GM18526 (cell line): ENCODE results near the gene HARBI1.

ENCODE experiments used
- POLR2A ChIP-seq: IDR thresholded peaks from 3 replicates; pipeline ENCODE4 v1.6.1; 2011; ENCODE audit not compliant: insufficient read length; ENCODE audit errors: extremely low read depth

The HARBI1 gene

DNA sequence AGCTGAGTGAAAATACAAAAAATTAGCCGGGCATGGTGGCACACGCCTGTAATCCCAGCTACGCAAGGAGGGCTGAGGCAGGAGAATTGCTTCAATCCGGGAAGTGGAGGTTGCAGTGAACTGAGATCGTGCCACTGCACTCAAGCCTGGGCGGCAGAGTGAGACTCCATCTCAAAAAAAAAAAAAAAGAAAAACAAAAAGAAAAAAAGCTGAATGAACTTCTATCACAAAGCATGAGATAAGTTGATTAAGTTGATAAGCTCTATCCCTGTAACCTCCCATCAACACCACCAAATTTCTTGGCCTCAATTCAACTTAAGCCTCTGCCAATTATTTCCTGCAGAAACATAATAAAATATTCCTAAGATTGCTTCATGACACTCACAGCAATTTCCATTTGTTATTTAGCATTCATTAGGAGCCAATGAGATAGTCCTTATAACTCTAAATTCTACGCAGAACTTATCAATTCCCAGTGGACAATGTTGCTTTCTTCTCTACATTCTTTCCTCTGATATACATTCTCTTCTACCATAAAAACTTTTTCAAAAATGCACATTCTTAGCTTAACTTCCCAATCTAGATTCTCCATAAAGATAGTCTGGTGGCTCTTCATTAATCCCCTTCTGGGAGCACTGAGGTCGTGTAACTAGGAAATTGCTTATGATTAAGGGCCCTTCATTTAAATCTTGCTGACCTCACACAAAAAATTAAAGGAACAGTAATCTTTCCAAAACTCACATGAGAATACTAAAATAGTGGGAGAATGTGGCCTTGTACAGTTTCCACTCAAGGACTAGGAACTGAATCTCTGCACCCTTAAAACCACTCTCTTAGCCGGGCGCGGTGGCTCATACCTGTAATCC is 26.1 kb downstream of the HARBI1 start:
- TF ChIP-seq POLR2A, result no peak

DNA sequence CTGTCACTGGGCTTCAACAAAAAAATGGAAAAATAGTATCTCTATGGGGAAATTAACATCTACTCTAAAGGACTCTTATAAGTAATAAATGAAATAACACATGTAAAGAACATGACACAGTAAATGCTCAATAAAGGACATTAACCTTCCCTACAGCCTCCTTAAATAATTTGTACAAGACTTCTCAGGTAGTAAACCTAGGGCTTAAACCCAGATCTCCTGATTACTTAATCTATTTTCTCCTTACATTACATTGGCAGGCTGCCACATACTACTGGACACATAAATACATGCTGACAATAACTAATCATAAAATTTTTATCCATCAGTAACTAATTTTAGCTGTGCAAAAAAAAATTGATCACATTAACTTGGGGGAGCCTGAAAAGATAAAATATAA is 28.1 kb downstream of the HARBI1 start:
- TF ChIP-seq POLR2A, result no peak

- no peak for TF ChIP-seq POLR2A
Observed at GRCh38 chr11:46588131-46588530, 28.9 kb downstream of the HARBI1 start.

- no peak for TF ChIP-seq POLR2A
Observed at GRCh38 chr11:46582588-46582987, 34.4 kb downstream of the HARBI1 start.

GRCh38 chr11:46577058-46577457 is 40.0 kb downstream of the HARBI1 start:
- no peak for TF ChIP-seq POLR2A

DNA sequence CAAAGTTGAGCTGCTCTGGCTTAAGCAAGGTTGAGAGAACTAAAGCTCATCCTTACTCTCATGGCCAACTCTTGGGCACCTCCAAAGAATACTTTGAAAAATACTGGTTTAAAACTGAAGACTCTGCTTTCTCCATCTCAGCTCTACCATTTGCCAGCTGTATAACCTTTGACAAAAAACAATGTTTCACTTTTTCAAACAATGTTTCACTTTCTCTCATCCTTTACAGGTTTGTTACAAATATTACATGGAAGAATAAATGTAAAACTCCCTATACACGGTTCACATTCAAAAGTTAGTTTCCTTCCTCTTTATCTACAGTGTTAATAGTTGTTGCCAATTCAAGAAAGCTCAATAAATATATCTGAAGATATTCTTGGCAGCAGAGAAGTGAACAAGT is 42.4 kb downstream of the HARBI1 start:
- TF ChIP-seq POLR2A, result no peak

- no peak for TF ChIP-seq POLR2A
Observed at GRCh38 chr11:46570790-46571398, 46.1 kb downstream of the HARBI1 start.

GRCh38 chr11:46565232-46565840 is 51.7 kb downstream of the HARBI1 start:
- TF ChIP-seq POLR2A, result no peak

DNA sequence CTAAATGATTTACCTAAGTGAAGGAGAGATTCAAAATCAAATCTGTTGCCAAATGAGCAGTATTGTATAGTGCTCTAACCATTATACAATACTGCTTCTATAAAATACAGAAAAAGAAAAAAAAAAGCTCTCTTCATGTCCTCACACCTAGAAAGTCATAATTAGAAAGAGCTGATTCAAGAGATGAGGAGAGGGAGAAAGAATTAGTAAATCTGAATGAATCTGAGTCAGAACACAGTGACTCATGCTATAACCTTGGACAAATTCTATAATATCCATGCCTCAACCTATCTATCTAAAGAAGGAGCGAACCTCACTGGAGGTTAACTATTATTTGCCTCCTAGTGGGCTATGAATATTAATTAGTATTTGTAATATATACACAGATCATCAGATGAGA is 52.6 kb downstream of the HARBI1 start:
- TF ChIP-seq POLR2A, result no peak

DNA sequence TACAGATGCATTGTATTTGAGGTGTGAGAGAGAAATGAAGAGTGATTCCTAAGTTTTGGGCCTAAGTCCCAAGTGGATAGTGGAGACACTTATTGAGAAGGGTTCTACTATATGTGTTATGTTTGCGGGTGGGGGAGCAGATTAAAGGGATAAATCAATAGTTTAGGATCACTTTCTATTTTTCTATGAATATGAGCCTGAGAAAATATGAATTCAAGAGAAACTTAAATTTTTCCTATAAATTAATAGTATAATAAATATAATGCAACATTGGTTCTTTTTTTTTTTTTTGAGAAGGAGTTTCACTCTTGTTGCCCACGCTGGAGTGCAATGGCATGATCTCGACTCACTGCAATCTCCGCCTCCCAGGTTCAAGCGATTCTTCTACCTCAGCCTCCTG is 54.5 kb downstream of the HARBI1 start:
- TF ChIP-seq POLR2A, result no peak

DNA sequence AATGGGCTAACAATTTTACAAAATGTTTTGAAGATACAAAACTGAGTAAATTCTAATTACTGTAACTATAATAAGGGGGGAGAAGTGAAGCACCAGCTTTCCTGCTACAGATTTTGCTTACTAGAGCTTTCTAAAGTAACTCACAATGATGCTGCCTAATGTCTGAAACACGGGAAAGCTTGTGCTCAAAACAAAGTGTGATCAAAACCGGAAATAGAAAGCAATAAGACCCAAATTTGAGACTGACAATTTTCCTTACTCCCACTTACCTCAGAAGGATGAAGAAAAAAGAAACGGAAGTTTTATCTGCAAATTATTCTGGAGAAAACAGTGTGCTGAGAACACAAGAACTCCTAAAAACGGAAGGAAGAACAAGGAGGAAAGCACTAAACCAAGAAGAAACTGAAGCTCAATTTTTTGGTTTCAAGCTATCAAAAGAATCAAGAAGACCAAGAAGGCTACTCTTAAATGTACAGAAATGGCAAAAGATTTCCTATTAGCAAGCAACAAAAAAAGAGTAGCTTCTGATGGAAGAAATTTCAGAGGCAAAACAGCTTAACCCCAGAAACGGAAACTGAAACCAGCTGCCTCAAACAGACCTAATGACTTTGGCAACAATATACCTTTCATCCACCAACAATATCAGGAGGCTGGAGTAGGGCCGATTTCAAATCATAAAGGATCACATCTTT is 56.6 kb downstream of the HARBI1 start:
- TF ChIP-seq POLR2A, result no peak

DNA sequence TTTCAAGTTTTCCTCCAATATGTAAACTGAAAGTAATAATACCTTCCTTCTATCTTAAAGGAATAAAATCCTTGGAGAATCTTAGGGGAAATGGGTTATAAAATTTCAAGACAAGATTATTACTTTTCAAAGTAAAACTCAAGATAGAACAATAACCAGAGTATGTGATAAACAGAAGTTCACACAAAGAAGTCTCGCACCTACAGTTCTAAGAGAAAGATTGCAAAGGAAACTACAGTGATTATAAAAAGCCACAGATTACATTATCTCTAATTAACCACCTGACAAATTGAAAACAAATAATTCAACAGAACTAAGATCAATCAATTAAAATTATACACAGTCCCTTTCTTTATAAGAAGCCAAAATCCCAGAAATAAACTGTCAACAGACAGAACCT is 57.2 kb downstream of the HARBI1 start:
- no peak for TF ChIP-seq POLR2A

DNA sequence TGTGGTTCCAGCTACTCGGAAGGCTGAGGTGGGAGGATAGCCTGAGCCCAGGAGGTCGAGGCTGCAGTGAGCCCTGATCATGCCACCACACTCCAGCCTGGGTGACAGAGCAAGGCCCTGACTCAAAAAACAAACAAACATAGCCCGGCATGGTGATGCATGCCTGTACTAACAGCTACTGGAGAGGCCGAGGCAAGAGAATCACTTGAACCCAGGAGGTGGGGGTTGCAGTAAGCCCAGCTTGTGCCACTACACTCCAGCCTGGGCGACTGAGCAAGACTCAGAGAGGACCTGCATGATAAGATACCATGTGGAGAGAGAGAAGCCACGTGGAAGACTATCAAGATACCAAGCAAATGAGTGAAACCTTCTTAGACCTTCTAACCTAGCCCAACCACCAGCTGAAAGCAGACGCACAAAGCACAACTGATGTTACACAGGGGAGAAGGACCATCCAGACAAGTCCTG is 59.3 kb downstream of the HARBI1 start:
- TF ChIP-seq POLR2A, result no peak

- TF ChIP-seq POLR2A, result no peak
Observed at GRCh38 chr11:46555267-46556054, 61.6 kb downstream of the HARBI1 start.

GRCh38 chr11:46554213-46555147 is 62.5 kb downstream of the HARBI1 start:
- no peak for TF ChIP-seq POLR2A
